ENCODE data around the gene RGS4. TPM values are rescaled to one million over a fixed set of nuclear protein-coding genes. Genes with fewer than 3 reads are reported as not detected.

RGS4 gene
- total RNA-seq, 1 experiment from 2014 or later, result not detected

DNA sequence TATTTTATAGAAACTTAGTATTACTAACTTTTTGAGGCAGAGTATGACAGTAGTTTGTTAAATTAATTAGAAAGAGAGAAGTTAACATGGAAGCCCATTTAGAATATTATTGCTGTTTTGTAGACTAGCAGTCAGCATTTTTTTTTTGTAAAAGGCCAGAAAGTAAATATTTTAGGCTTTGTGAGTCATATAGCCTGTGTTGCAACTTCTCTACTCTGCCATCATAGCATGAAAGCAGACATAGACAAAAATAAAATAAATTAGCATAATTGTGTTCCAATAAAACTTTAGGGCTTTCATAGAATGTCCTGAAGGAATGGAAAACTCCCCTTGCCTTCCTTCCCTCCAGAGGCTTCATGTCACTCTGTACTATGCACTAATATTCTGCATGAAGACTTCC lies 12.3 kb upstream of the RGS4 start:
- Mint-ChIP-seq H3K4me1 (no peaks in the 10 kb centered on the region), H3K9me3 (no peaks in the 10 kb centered on the region), H3K27me3 (ENCODE audit: low read depth) (no peaks in the 10 kb centered on the region), H3K4me3 (no peak overlapping the region), H3K36me3 (ENCODE audit: insufficient read depth in 1 of 3, low read depth in 3 of 3) (no peaks in the 10 kb centered on the region), H3K27ac (no peak overlapping the region)
- Histone ChIP-seq H4K8ac (replicated peaks; ENCODE audit: insufficient read length, low read depth, low read length) (no peak overlapping the region), H3K4me1 (ENCODE audit: insufficient read depth, low read length) (no peaks in the 10 kb centered on the region), H3K23me2 (ENCODE audit: insufficient read length, low read depth, low read length, poor library complexity, severe bottlenecking) (no peaks in the 10 kb centered on the region), H3K18ac (ENCODE audit: insufficient read length, low read depth, low read length) (no peak overlapping the region), H3K9me3 (ENCODE audit: control insufficient read depth, low read depth, low read length) (no peaks in the 10 kb centered on the region), H3K27ac (ENCODE audit: insufficient read length, low read depth, low read length) (no peak overlapping the region), H3K14ac (ENCODE audit: insufficient read depth, low read length) (no peak overlapping the region), H2BK15ac (ENCODE audit: low read depth, low read length) (no peak overlapping the region), H3K9ac (ENCODE audit: extremely low read depth, insufficient read length, low read length) (no peak overlapping the region), H4K5ac (ENCODE audit: insufficient read length, low read depth, low read length) (no peak overlapping the region), H2AK5ac (ENCODE audit: insufficient read length, low read length) (no peak overlapping the region), H4K20me1 (ENCODE audit: control insufficient read depth, insufficient read depth, insufficient read length) (no peaks in the 10 kb centered on the region), H2AFZ (ENCODE audit: low read length) (no peak overlapping the region), H3K4ac (ENCODE audit: low read depth, low read length) (no peak overlapping the region), H2BK120ac (ENCODE audit: low read depth, low read length, poor library complexity, severe bottlenecking) (no peak overlapping the region), H4K91ac (ENCODE audit: insufficient read length, low read depth, low read length) (no peak overlapping the region), H3K27me3 (ENCODE audit: insufficient read depth, low read length) (no peaks in the 10 kb centered on the region), H2BK20ac (ENCODE audit: low read depth, low read length, poor library complexity, severe bottlenecking) (no peak overlapping the region), H2BK12ac (ENCODE audit: insufficient read length, low read depth, low read length) (no peak overlapping the region), H3T11ph (ENCODE audit: low read length) (no peak overlapping the region), H3K79me2 (ENCODE audit: insufficient read depth, low read length) (no peaks in the 10 kb centered on the region), H3K79me1 (ENCODE audit: insufficient read depth, low read depth, low read length, poor library complexity, severe bottlenecking) (no peaks in the 10 kb centered on the region), H3K56ac (ENCODE audit: insufficient read length, low read depth, low read length) (no peak overlapping the region), H3K4me2 (ENCODE audit: insufficient read depth, insufficient read length, low read length) (no peak overlapping the region), H3K23ac (ENCODE audit: insufficient read length, low read depth, low read length) (no peak overlapping the region), H2BK5ac (ENCODE audit: insufficient read length, low read length) (no peak overlapping the region)
- TF ChIP-seq, protein P1, sequence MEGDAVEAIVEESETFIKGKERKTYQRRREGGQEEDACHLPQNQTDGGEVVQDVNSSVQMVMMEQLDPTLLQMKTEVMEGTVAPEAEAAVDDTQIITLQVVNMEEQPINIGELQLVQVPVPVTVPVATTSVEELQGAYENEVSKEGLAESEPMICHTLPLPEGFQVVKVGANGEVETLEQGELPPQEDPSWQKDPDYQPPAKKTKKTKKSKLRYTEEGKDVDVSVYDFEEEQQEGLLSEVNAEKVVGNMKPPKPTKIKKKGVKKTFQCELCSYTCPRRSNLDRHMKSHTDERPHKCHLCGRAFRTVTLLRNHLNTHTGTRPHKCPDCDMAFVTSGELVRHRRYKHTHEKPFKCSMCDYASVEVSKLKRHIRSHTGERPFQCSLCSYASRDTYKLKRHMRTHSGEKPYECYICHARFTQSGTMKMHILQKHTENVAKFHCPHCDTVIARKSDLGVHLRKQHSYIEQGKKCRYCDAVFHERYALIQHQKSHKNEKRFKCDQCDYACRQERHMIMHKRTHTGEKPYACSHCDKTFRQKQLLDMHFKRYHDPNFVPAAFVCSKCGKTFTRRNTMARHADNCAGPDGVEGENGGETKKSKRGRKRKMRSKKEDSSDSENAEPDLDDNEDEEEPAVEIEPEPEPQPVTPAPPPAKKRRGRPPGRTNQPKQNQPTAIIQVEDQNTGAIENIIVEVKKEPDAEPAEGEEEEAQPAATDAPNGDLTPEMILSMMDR (conservative IDR thresholded peaks at IDR 0.05), result no peak
- DNase-seq, result no peak
